Ishikawa (cell line): ENCODE data around the gene CACNB4.

Experiments used
- CEBPB ChIP-seq: IDR thresholded peaks from 2 replicates; pipeline ENCODE4 v1.6.1; 2012
- CREB1 ChIP-seq: IDR thresholded peaks from 2 replicates; pipeline ENCODE4 v1.6.1; 2012; ENCODE audit warnings: low read depth
- EGR1 ChIP-seq: IDR thresholded peaks from 2 replicates; pipeline ENCODE4 v1.6.1; 2012
- EP300 ChIP-seq: IDR thresholded peaks from 2 replicates; pipeline ENCODE4 v1.6.1; 2012; ENCODE audit warnings: borderline replicate concordance
- FOXM1 ChIP-seq: IDR thresholded peaks from 2 replicates; pipeline ENCODE4 v1.6.1; 2012; ENCODE audit warnings: low read depth, borderline replicate concordance
- MAX ChIP-seq: IDR thresholded peaks from 2 replicates; pipeline ENCODE4 v1.6.1; 2012
- NFIC ChIP-seq: IDR thresholded peaks from 2 replicates; pipeline ENCODE4 v1.6.1; 2012
- RAD21 ChIP-seq: IDR thresholded peaks from 2 replicates; pipeline ENCODE4 v1.6.1; 2012; ENCODE audit warnings: low read depth
- REST ChIP-seq: IDR thresholded peaks from 2 replicates; pipeline ENCODE4 v1.6.1; 2012; ENCODE audit warnings: low read depth, mild to moderate bottlenecking
- TAF1 ChIP-seq: IDR thresholded peaks from 2 replicates; pipeline ENCODE4 v1.6.1; 2012; ENCODE audit warnings: low read depth, mild to moderate bottlenecking
- TCF12 ChIP-seq: IDR thresholded peaks from 2 replicates; pipeline ENCODE4 v1.6.1; 2012; ENCODE audit warnings: low read depth
- TEAD4 ChIP-seq: IDR thresholded peaks from 2 replicates; pipeline ENCODE4 v1.6.1; 2012
- USF1 ChIP-seq: IDR thresholded peaks from 2 replicates; pipeline ENCODE4 v1.6.1; 2012
- YY1 ChIP-seq: IDR thresholded peaks from 2 replicates; pipeline ENCODE4 v1.6.1; 2012; ENCODE audit warnings: low read depth
- ZBTB7A ChIP-seq: IDR thresholded peaks from 2 replicates; pipeline ENCODE4 v1.6.1; 2012; ENCODE audit warnings: low read depth

Gene CACNB4

GRCh38 chr2:151786483-151786882 lies 312.4 kb downstream of the CACNB4 start:
- TF ChIP-seq TAF1 (no peak), NFIC (no peak), EP300 (no peak), USF1 (no peak), EGR1 (no peak), YY1 (no peak), MAX (no peak)

- TF ChIP-seq EGR1: no peak
- no peak for TF ChIP-seq FOXM1
- no peak for TF ChIP-seq CREB1
- TF ChIP-seq REST: no peak
- TF ChIP-seq ZBTB7A: no peak
- TF ChIP-seq RAD21: no peak
- no peak for TF ChIP-seq TAF1
- no peak for TF ChIP-seq TEAD4
- TF ChIP-seq TCF12: no peak
- TF ChIP-seq CEBPB: no peak
- TF ChIP-seq NFIC: no peak
- no peak for TF ChIP-seq EP300
- no peak for TF ChIP-seq USF1
- TF ChIP-seq YY1: no peak
- TF ChIP-seq MAX: no peak
These were observed 312.8 kb downstream of the CACNB4 start for GRCh38 chr2:151786077-151786476.

GRCh38 chr2:151783133-151783520 lies 315.7 kb downstream of the CACNB4 start:
- no peak for TF ChIP-seq EGR1
- TF ChIP-seq MAX: no peak
- TF ChIP-seq NFIC: no peak
- no peak for TF ChIP-seq CREB1
- no peak for TF ChIP-seq TCF12
- TF ChIP-seq TAF1: no peak
- no peak for TF ChIP-seq TEAD4
- no peak for TF ChIP-seq FOXM1
- no peak for TF ChIP-seq RAD21
- TF ChIP-seq EP300: no peak
- no peak for TF ChIP-seq ZBTB7A
- TF ChIP-seq CEBPB: no peak
- no peak for TF ChIP-seq YY1
